GM04503 (cell line): ENCODE results near the gene ZFPM1.

Source experiments
- DNase-seq: peaks from one replicate; pipeline ENCODE4 v3.0.0-alpha.2; 2012; ENCODE audit warnings: low read depth

The ZFPM1 gene

GRCh38 chr16:88451586-88452481 lies 1.2 kb upstream of the ZFPM1 start:
- no peak for DNase-seq

- peak; percentile 37 for DNase-seq
These were observed 431 bp upstream of the ZFPM1 start for GRCh38 chr16:88452482-88453216.

GRCh38 chr16:88453611-88454522 lies 787 bp downstream of the ZFPM1 start:
- no peak for DNase-seq

GRCh38 chr16:88454523-88454947 lies 1.5 kb downstream of the ZFPM1 start:
- no peak for DNase-seq

- DNase-seq: no peak
These were observed 2.7 kb downstream of the ZFPM1 start for GRCh38 chr16:88455610-88456355.

GRCh38 chr16:88456356-88457292 lies 3.5 kb downstream of the ZFPM1 start:
- no peak for DNase-seq

- no peak for DNase-seq
These were observed 5.1 kb downstream of the ZFPM1 start for GRCh38 chr16:88458039-88458772.

- no peak for DNase-seq
These were observed 5.7 kb downstream of the ZFPM1 start for GRCh38 chr16:88458773-88459235.

- DNase-seq: no peak
These were observed 6.4 kb downstream of the ZFPM1 start for GRCh38 chr16:88459366-88460073.

GRCh38 chr16:88460496-88461330 lies 7.6 kb downstream of the ZFPM1 start:
- DNase-seq: no peak

- DNase-seq: no peak
These were observed 8.5 kb downstream of the ZFPM1 start for GRCh38 chr16:88461331-88462269.

- DNase-seq: no peak
These were observed 9.3 kb downstream of the ZFPM1 start for GRCh38 chr16:88462396-88462795.

GRCh38 chr16:88463411-88463810 lies 10.3 kb downstream of the ZFPM1 start:
- DNase-seq: no peak

GRCh38 chr16:88464447-88465318 lies 11.6 kb downstream of the ZFPM1 start:
- no peak for DNase-seq

GRCh38 chr16:88465387-88465983 lies 12.4 kb downstream of the ZFPM1 start:
- DNase-seq: no peak
